Activated naive CD4-positive, alpha-beta T cell (primary cell): ENCODE results near the gene PPY.
"Not testable (repeated sequence)": the region's sequence is repeated elsewhere in the genome, so short reads cannot be mapped to it uniquely, and the experiment has no call there.

Experiments used
- DNase-seq, 4 experiments: peaks; one replicate each; lab custom pipeline; 2025; lab: John Stamatoyannopoulos, UW

The PPY gene

GRCh38 chr17:43905985-43906852 is 36.1 kb downstream of the PPY start:
- DNase-seq = peak in 1 of 4 experiments; percentile 28

GRCh38 chr17:43905400-43905984 is 36.8 kb downstream of the PPY start:
- no peak for DNase-seq

GRCh38 chr17:43901861-43902589 is 40.3 kb downstream of the PPY start:
- no peak for DNase-seq

GRCh38 chr17:43900858-43901754 is 41.2 kb downstream of the PPY start:
- DNase-seq = no peak

GRCh38 chr17:43900183-43900857 is 42.0 kb downstream of the PPY start:
- peak; percentile 44 to 74 (median 62) for DNase-seq

GRCh38 chr17:43898446-43898845 is 43.8 kb downstream of the PPY start:
- no peak for DNase-seq

GRCh38 chr17:43897831-43898230 is 44.4 kb downstream of the PPY start:
- no peak for DNase-seq

- DNase-seq = not testable (repeated sequence)
Measured at GRCh38 chr17:43894494-43894893, 47.8 kb downstream of the PPY start.

GRCh38 chr17:43892647-43892952 is 49.7 kb downstream of the PPY start:
- no peak for DNase-seq

GRCh38 chr17:43891851-43892646 is 50.2 kb downstream of the PPY start:
- DNase-seq = no peak
